PC-9 (cell line): ENCODE data around the gene MCEMP1.

ENCODE experiments used
- EZH2 ChIP-seq: fragments of 200-600 bp; sonication (generic); IDR thresholded peaks from 2 replicates; pipeline ENCODE4 v1.8.0; 2017; ENCODE audit warnings: antibody characterized with exemption, low read depth
- TF ChIP-seq, protein P1 (sequence below): fragments of 200-600 bp; sonication (generic); conservative IDR thresholded peaks from 2 replicates; pipeline ENCODE4 v1.6.1; 2017; ENCODE audit warnings: mixed run types, antibody characterized with exemption, mild to moderate bottlenecking, moderate library complexity

GRCh38 chr19:7680606-7681339 lies 3.9 kb downstream of the MCEMP1 start, which contains the start of gene TRAPPC5:
- TF ChIP-seq, protein P1, sequence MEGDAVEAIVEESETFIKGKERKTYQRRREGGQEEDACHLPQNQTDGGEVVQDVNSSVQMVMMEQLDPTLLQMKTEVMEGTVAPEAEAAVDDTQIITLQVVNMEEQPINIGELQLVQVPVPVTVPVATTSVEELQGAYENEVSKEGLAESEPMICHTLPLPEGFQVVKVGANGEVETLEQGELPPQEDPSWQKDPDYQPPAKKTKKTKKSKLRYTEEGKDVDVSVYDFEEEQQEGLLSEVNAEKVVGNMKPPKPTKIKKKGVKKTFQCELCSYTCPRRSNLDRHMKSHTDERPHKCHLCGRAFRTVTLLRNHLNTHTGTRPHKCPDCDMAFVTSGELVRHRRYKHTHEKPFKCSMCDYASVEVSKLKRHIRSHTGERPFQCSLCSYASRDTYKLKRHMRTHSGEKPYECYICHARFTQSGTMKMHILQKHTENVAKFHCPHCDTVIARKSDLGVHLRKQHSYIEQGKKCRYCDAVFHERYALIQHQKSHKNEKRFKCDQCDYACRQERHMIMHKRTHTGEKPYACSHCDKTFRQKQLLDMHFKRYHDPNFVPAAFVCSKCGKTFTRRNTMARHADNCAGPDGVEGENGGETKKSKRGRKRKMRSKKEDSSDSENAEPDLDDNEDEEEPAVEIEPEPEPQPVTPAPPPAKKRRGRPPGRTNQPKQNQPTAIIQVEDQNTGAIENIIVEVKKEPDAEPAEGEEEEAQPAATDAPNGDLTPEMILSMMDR: peak; percentile 89
- no peak for TF ChIP-seq EZH2
